Tibial nerve (tissue), 3 donors: ENCODE results near the gene ZFPM1.

Experiments used
- POLR2A ChIP-seq, 2 donors: fragments of 450-650 bp; IDR thresholded peaks; one replicate each; pipeline ENCODE4 v1.6.1; 2017; ENCODE audit warnings: antibody characterized with exemption in 2 of 2, mild to moderate bottlenecking in 2 of 2, moderate library complexity in 2 of 2
- TF ChIP-seq, protein P1 (sequence below), 5 experiments: fragments of 200-600 bp in 3 of 5; fragments of 450-650 bp in 2 of 5; sonication (generic) in 3 of 5; IDR thresholded peaks; one replicate each; pipeline ENCODE4 v1.5.1; 2016 to 2019; ENCODE audit warnings: antibody characterized with exemption in 5 of 5, mild to moderate bottlenecking in 3 of 5, moderate library complexity in 2 of 5

DNA sequence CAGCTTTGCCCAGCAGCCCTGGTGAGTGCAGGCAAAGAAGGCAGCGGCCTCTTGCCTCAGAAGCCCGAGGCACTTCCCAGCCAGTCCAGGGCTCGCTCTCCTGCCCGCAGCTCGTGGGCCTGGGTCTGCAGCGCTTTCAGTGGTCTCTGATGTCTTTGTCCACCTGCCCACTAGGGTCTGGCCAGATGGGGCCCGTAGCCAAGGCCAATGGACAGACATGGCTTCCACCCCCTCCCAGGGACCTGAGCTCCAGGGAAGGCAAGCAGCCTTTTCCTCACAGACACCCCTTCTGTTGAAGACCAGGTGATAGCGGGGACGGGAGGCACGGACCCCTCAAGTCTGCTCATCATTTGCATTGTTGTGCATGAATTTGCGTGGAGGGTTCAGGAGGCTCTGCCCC lies 83.4 kb downstream of the ZFPM1 start:
- TF ChIP-seq, protein P1, sequence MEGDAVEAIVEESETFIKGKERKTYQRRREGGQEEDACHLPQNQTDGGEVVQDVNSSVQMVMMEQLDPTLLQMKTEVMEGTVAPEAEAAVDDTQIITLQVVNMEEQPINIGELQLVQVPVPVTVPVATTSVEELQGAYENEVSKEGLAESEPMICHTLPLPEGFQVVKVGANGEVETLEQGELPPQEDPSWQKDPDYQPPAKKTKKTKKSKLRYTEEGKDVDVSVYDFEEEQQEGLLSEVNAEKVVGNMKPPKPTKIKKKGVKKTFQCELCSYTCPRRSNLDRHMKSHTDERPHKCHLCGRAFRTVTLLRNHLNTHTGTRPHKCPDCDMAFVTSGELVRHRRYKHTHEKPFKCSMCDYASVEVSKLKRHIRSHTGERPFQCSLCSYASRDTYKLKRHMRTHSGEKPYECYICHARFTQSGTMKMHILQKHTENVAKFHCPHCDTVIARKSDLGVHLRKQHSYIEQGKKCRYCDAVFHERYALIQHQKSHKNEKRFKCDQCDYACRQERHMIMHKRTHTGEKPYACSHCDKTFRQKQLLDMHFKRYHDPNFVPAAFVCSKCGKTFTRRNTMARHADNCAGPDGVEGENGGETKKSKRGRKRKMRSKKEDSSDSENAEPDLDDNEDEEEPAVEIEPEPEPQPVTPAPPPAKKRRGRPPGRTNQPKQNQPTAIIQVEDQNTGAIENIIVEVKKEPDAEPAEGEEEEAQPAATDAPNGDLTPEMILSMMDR (IDR thresholded peaks at IDR 0.05), result no peak
- no peak for TF ChIP-seq POLR2A (IDR thresholded peaks at IDR 0.05)
